Mesendoderm (in vitro differentiated cells): ENCODE results near the gene FA2H.

Source experiments
- DNase-seq: peaks from one replicate; pipeline ENCODE4 v3.0.0; 2013
- H2AK5ac ChIP-seq: 2 replicates; pipeline ENCODE4 v1.6.1; 2013; ENCODE audit warnings: low read length, inconsistent platforms
- H2BK120ac ChIP-seq: 2 replicates; pipeline ENCODE4 v1.6.1; 2013; ENCODE audit warnings: low read depth, mild to moderate bottlenecking, low read length, moderate library complexity, mixed read lengths
- H2BK15ac ChIP-seq: replicated peaks from 2 replicates; pipeline ENCODE4 v1.6.1; 2013; ENCODE audit warnings: low read depth, mild to moderate bottlenecking, moderate library complexity
- H2BK5ac ChIP-seq: 2 replicates; pipeline ENCODE4 v1.6.1; 2013; ENCODE audit warnings: low read length, inconsistent platforms
- H3K18ac ChIP-seq: 2 replicates; pipeline ENCODE4 v1.6.1; 2013; ENCODE audit warnings: mild to moderate bottlenecking, low read length, mixed read lengths
- H3K23ac ChIP-seq: one replicate; pipeline ENCODE4 v1.6.1; 2013; ENCODE audit warnings: low read length
- H3K27ac ChIP-seq: 2 replicates; pipeline ENCODE4 v1.5.1; 2013; ENCODE audit warnings: low read depth, mild to moderate bottlenecking, inconsistent platforms, low read length, moderate library complexity
- H3K27me3 ChIP-seq: 2 replicates; pipeline ENCODE4 v1.6.1; 2013; ENCODE audit warnings: low read length, control low read depth, mild to moderate bottlenecking, inconsistent platforms; ENCODE audit not compliant: insufficient read depth, poor library complexity
- H3K36me3 ChIP-seq: 2 replicates; pipeline ENCODE4 v1.6.1; 2013; ENCODE audit warnings: low read length, inconsistent platforms; ENCODE audit not compliant: control insufficient read depth, insufficient read depth
- H3K4ac ChIP-seq: one replicate; pipeline ENCODE4 v1.6.1; 2013; ENCODE audit warnings: low read depth, mild to moderate bottlenecking, low read length, moderate library complexity
- H3K4me1 ChIP-seq: 2 replicates; pipeline ENCODE4 v1.6.1; 2013; ENCODE audit warnings: low read depth, low read length, inconsistent platforms; ENCODE audit not compliant: control insufficient read depth
- H3K4me2 ChIP-seq: 2 replicates; pipeline ENCODE4 v1.6.1; 2013; ENCODE audit warnings: low read length
- H3K4me3 ChIP-seq: 2 replicates; pipeline ENCODE4 v1.5.1; 2013; ENCODE audit warnings: mild to moderate bottlenecking, low read length
- H3K56ac ChIP-seq: one replicate; pipeline ENCODE4 v1.6.1; 2013; ENCODE audit warnings: low read length
- H3K79me1 ChIP-seq: 2 replicates; pipeline ENCODE4 v1.6.1; 2013; ENCODE audit warnings: low read length, inconsistent platforms
- H3K79me2 ChIP-seq: 2 replicates; pipeline ENCODE4 v1.6.1; 2013; ENCODE audit warnings: mild to moderate bottlenecking, low read length; ENCODE audit not compliant: control insufficient read depth, insufficient read depth
- H3K9ac ChIP-seq: 2 replicates; pipeline ENCODE4 v1.6.1; 2013; ENCODE audit warnings: low read length, inconsistent platforms
- H4K5ac ChIP-seq: one replicate; pipeline ENCODE4 v1.6.1; 2013; ENCODE audit warnings: low read length
- H4K8ac ChIP-seq: one replicate; pipeline ENCODE4 v1.6.1; 2013; ENCODE audit warnings: low read depth, mild to moderate bottlenecking, control low read depth, low read length, moderate library complexity
- WGBS: extraction: QIAGEN DNeasy Blood & Tissue Kit; methylation state at CpG from one replicate; pipeline ENCODE4 v1.1.7; 2013; ENCODE audit warnings: low lambda C conversion rate, missing lambda C conversion rate; ENCODE audit not compliant: insufficient coverage; ENCODE audit errors: extremely low coverage; 5-methylcytosine and 5-hydroxymethylcytosine counted together

The FA2H gene

DNA sequence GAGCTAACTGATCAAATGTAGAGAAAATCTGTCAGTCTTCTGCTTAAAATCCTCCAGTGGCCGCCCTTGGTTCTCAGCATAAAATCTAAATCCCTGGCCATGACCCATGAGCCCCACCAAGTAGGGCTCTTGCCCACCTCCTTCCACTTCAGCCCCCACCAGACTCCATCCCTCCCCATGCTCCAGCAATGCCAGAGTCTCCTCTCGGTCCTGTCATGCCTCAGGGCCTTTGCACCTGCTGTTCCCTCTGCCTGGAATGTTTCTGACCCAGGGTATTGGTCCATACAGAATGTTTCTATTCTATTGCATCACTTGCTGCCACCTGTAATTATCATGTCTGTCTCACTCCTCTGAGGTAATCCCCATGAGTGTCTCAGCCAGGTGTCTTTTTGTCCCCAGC lies 22.4 kb downstream of the FA2H start:
- H3K18ac ChIP-seq: no peak overlapping the region
- no peak overlapping the region for H3K4me3 ChIP-seq
- H3K79me1 ChIP-seq: no peaks in the 10 kb centered on the region
- no peak overlapping the region for H2BK120ac ChIP-seq
- no peak overlapping the region for H3K23ac ChIP-seq
- H3K79me2 ChIP-seq: no peaks in the 10 kb centered on the region
- H4K8ac ChIP-seq: no peak overlapping the region
- no CpG with 5 or more reads among the region's 2 CpGs for WGBS
- no peak overlapping the region for H3K4ac ChIP-seq
- no peak overlapping the region for H2AK5ac ChIP-seq
- no peak overlapping the region for H3K4me2 ChIP-seq
- no peak overlapping the region for H3K27ac ChIP-seq
- no peaks in the 10 kb centered on the region for H3K36me3 ChIP-seq
- no peak for DNase-seq
- H3K56ac ChIP-seq: no peak overlapping the region
- no peak overlapping the region for H4K5ac ChIP-seq
- no peaks in the 10 kb centered on the region for H3K27me3 ChIP-seq
- H2BK15ac ChIP-seq: no peak overlapping the region
- H2BK5ac ChIP-seq: no peak overlapping the region
- no peaks in the 10 kb centered on the region for H3K4me1 ChIP-seq
- H3K9ac ChIP-seq: no peak overlapping the region

DNA sequence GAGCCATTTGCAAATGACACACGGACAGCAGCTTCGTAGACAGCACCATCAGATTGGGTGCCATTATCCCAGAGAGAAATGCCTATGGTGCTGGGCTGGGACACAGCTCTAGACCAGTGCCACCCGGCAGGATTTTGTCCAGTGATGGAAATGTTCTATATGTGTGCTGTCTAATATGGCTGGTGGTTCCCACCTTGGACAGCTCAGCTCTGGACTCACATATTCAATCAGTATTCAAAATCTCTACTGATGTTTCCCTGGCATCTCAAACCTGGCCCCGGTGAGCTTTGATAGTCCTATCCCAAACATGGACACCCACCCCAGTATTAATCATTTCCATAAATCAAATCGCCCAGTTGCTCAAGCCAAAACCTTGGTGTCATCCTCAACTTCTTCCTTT lies 23.0 kb downstream of the FA2H start:
- no CpG with 5 or more reads among the region's 5 CpGs for WGBS
- H3K79me1 ChIP-seq: no peaks in the 10 kb centered on the region
- no peaks in the 10 kb centered on the region for H3K27me3 ChIP-seq
- no peak overlapping the region for H3K4ac ChIP-seq
- DNase-seq: no peak
- H3K36me3 ChIP-seq: no peaks in the 10 kb centered on the region
- H3K9ac ChIP-seq: no peak overlapping the region
- no peak overlapping the region for H2BK5ac ChIP-seq
- H3K56ac ChIP-seq: no peak overlapping the region
- no peak overlapping the region for H3K23ac ChIP-seq
- H3K27ac ChIP-seq: no peak overlapping the region
- no peak overlapping the region for H3K4me3 ChIP-seq
- no peaks in the 10 kb centered on the region for H3K4me1 ChIP-seq
- no peak overlapping the region for H3K4me2 ChIP-seq
- H2BK15ac ChIP-seq: no peak overlapping the region
- no peak overlapping the region for H3K18ac ChIP-seq
- no peak overlapping the region for H4K8ac ChIP-seq
- H4K5ac ChIP-seq: no peak overlapping the region
- H2BK120ac ChIP-seq: no peak overlapping the region
- no peaks in the 10 kb centered on the region for H3K79me2 ChIP-seq
- H2AK5ac ChIP-seq: no peak overlapping the region

DNA sequence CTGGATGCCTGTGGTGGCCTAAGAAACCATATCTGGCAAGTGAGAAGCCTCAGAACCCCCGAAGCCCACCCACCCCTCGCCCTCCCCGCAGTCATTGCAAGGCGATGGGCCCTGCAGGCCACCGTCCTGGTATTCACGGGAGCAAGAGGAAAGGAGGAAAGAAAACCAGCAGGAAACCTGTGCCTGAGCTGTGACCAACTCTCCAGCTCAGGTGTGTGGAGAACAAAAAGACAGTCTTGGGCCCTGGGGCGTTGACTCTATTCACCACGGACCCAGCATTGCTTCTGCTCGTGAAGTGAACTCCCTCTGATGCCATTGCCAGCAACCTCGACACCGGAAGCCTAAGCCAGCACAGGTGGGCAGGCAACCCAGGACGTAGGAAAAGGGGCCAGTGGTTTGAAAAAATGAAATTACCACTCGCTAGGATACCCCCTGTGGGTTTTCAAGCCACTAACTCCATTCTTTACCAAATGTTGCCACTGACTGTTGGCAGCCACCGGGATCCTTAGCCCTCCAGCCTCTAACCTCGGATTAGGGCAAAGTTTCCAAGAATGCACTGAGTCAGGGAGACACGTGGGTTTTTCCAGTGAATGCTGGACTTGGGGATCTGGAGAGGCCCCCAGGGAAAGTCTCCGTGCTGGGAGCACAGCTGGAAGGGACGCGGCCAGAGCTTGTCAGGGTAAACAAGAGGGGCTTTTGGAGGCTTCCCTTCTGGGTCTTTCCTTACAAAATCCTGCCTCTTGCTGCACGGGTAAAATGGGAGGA lies 25.1 kb downstream of the FA2H start:
- H3K79me1 ChIP-seq: no peaks in the 10 kb centered on the region
- no peak overlapping the region for H3K4ac ChIP-seq
- no peaks in the 10 kb centered on the region for H3K4me1 ChIP-seq
- no peak overlapping the region for H3K4me3 ChIP-seq
- no peaks in the 10 kb centered on the region for H3K27me3 ChIP-seq
- no CpG with 5 or more reads among the region's 20 CpGs for WGBS
- no peak overlapping the region for H3K27ac ChIP-seq
- H4K5ac ChIP-seq: no peak overlapping the region
- no peak overlapping the region for H3K9ac ChIP-seq
- H3K36me3 ChIP-seq: no peaks in the 10 kb centered on the region
- no peak overlapping the region for H4K8ac ChIP-seq
- no peak overlapping the region for H2BK5ac ChIP-seq
- H2BK120ac ChIP-seq: no peak overlapping the region
- H2BK15ac ChIP-seq: no peak overlapping the region
- H3K4me2 ChIP-seq: no peak overlapping the region
- DNase-seq: peak; percentile 29
- H3K56ac ChIP-seq: no peak overlapping the region
- no peaks in the 10 kb centered on the region for H3K79me2 ChIP-seq
- H3K23ac ChIP-seq: no peak overlapping the region
- H2AK5ac ChIP-seq: no peak overlapping the region
- no peak overlapping the region for H3K18ac ChIP-seq

DNA sequence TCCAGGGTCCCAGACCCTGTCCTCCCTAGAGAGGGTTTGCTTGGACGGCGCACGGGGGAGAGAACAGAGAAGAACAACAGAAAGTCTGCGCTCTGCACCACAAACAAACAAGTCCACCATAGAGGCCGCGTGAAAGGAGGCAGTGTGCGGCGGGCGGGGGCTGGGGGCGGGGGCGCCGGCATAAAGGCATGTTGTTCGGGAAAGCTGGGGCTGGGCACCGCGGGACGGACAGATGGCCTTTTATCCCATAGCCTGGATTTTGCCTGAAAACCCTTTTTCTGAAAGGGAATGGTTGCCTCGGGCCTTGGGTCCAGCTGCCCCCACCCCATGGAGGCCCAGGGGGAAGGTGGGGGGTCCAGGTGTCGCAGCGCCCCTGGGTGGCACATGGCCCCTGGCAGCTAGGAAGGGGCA lies 26.0 kb downstream of the FA2H start:
- Histone ChIP-seq H2BK5ac (no peak overlapping the region), H3K4ac (no peak overlapping the region), H3K27ac (no peak overlapping the region), H3K23ac (no peak overlapping the region), H4K5ac (no peak overlapping the region), H3K36me3 (no peaks in the 10 kb centered on the region), H3K56ac (no peak overlapping the region), H3K79me1 (no peaks in the 10 kb centered on the region), H3K4me3 (no peak overlapping the region), H2BK120ac (no peak overlapping the region), H4K8ac (no peak overlapping the region), H3K4me1 (no peaks in the 10 kb centered on the region), H3K18ac (no peak overlapping the region), H2BK15ac (no peak overlapping the region), H3K79me2 (no peaks in the 10 kb centered on the region), H3K27me3 (no peaks in the 10 kb centered on the region), H3K4me2 (no peak overlapping the region), H2AK5ac (no peak overlapping the region), H3K9ac (no peak overlapping the region)
- WGBS: no CpG with 5 or more reads among the region's 19 CpGs
- DNase-seq: no peak

DNA sequence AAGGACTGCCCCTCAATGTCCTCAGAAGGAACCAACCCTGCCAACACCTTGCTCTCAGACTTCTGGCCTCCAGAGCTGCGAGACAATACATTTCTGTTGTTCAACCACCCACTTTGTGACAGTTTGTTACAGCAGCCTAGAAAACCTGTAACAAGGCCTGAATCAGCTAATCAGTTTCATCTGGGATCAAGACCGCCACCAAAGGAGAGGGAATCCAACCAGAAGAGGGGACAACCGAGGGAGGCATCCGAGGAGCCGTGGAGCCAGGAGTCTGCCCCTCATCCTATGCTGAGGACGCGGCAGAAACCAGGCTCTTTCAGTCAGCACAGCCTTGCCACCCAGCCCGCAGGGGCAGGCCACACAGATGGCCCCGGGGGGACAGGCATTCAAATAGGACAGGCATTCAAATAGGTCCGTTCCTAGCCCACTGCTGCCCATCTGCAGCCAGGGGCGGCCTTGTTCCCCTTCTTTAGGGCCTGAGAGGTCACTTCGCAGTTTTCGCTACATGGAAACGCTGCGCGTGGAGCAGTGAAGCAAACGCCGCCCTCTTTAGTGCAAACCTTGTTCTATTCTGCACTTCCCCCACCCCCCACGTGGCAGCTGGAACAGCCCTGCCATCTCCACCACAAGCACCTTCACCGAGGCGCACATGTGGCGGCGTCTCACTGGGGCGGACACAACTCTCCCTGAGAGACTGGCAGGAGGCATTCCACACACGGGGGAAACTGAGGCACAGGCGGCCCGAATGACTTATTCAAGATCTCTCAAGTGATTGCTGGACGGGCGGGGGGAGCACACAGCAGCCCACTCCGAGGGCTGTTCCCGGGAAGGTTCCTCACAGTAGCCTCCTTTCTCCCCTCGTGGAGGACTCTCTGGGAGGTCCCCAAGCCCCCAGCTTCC lies 26.7 kb downstream of the FA2H start:
- Histone ChIP-seq H3K4me3 (no peak overlapping the region), H3K79me1 (no peaks in the 10 kb centered on the region), H2BK120ac (no peak overlapping the region), H3K4me1 (no peaks in the 10 kb centered on the region), H4K8ac (no peak overlapping the region), H3K27me3 (no peaks in the 10 kb centered on the region), H3K36me3 (no peaks in the 10 kb centered on the region), H4K5ac (no peak overlapping the region), H3K23ac (no peak overlapping the region), H3K79me2 (no peaks in the 10 kb centered on the region), H3K4ac (no peak overlapping the region), H3K9ac (no peak overlapping the region), H2BK15ac (no peak overlapping the region), H3K27ac (no peak overlapping the region), H2BK5ac (no peak overlapping the region), H3K4me2 (no peak overlapping the region), H2AK5ac (no peak overlapping the region), H3K18ac (no peak overlapping the region), H3K56ac (no peak overlapping the region)
- WGBS: no CpG with 5 or more reads among the region's 32 CpGs
- DNase-seq: no peak
